GM18499 (cell line): ENCODE data around the gene CHCHD3.

Experiments used
- ATAC-seq: cut with Tn5 transposase; IDR thresholded peaks from one replicate; pipeline ENCODE4 v1.9.1; 2021; ENCODE audit warnings: moderate number of reproducible peaks; ENCODE audit not compliant: insufficient read depth, unreplicated experiment

CHCHD3 gene

GRCh38 chr7:133050200-133050995, 31.5 kb downstream of the CHCHD3 start:
- ATAC-seq, result no peak

DNA sequence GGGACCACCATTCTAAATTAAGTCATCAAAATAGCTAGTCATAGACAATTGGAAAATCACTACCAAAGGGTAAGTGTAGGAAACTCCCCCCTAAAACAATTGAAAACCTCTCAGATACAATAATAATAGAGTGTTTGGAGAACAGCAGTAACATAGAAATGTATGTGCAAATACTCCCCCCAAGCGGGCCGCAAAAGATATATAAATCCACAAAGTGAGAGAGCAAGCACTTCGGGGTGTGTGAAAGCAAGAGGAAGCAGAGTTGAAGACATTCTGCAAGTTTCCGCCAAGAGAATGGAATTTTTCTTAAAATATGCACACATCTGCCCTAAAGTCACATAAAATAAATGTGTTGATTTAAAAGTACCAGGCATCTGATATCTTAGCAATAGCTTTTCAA, 33.3 kb downstream of the CHCHD3 start:
- no peak for ATAC-seq

DNA sequence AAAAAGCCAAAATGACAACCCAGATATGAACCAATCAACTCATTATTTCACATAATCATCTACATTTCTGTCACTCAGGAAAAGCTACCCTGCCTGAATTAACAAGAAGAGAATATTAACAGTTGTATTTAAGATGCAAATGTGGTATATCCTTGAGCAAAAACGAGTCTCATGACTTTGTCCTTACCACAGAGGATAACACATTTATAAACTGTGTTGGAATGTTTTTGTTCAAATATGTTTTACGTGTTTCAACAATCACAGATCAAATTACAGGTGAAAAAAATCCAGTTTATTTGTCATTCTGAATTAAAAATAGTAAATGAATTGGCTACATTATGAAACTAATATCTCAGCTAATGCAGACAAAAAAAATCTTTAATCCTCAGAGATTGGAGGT, 34.6 kb downstream of the CHCHD3 start:
- no peak for ATAC-seq

DNA sequence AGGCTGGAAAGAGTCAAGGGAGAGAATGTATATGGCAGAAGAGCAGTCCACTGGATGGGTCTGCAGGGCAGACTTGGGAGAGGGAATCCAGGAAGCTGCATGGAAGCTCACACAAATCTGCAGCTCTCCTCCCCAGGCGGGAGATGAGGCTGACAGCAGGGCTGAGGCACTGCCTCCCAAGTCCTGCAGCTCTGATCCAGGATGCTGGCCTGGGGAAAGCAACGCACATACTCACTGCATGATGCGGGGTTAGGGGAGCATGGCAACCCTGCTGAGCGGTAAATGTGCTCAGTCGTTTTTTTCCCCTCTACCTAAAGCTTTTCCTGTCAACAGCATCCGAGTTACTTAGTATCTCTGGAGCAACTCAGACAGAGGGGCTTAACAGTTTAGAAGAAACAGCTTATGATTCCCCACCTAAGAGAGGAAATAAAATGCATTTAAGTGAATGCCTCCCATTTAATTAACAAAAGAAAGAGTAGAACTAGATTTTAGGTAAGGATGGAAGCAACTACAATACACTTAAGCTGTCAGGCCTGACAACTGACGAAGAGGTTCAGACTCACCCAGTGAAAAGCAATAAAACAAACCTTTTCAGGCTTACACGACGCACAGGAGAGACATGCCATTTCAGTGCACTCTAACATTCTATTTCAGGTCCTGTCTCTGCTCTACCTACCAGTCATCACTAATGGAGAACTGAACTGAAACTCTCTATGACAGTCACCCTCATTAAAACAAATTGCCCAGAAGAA, 37.0 kb downstream of the CHCHD3 start:
- ATAC-seq, result no peak

- no peak for ATAC-seq
Measured at GRCh38 chr7:133040674-133041073, 41.2 kb downstream of the CHCHD3 start.

GRCh38 chr7:133040178-133040577, 41.7 kb downstream of the CHCHD3 start:
- no peak for ATAC-seq

- no peak for ATAC-seq
Measured at GRCh38 chr7:133039614-133040013, 42.3 kb downstream of the CHCHD3 start.

GRCh38 chr7:133036289-133036688, 45.6 kb downstream of the CHCHD3 start:
- no peak for ATAC-seq

DNA sequence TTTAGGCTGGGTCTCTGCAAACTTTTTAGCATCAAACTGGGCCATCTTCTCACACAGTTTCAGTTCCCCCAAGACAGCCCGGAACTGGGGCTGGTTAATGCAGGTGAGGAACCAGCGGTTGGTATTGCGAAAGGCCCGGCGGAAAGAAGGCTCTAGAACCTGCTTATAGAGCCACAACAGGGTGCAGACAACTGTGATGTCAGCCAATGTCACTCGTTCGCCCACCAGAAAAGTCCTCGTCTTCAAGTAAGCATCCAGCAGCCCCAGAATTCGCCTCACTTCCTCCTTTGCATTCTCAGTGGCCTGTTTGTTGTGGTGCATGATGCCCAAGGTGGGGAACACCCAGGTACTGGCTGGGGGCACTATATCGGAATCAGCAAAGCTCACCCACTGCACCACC, 46.6 kb downstream of the CHCHD3 start:
- ATAC-seq, result peak; percentile 77

DNA sequence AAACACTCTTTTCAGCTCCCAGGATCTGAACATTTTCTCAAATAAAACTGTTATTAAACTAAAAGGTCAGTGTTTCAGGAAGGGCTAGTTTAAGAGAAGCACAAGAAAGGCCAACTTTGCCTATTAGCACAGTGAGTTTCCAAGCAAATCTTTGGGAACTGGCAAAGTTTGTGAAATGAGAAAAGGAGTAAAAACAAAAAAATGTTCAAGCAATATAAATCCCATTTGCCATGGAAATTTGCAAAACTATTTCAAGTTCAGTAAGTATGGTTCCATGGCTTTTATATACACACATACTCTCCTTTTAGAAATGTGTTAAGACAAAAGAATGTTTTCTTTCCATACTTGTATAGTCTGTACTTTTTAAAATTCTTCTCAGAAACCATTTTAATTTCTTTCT, 51.5 kb downstream of the CHCHD3 start:
- no peak for ATAC-seq

DNA sequence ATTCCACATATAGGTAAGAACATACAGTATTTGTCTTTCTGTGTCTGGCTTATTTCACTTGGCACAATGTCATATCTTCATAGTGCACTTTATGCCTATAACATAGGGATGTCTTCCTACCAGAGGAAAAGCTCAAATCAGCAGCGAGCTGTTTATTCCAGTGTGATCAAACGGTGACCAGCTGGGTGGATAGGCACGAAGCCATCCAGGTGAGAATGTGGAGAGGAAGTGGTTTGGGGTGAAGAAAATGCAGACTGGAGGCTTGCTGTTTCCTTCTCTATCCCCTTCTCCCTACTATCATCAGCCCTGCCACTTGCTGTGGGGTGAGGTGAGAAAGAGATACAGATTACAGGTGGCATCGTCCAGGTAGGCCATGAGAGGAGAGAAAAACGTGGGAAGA, 52.4 kb downstream of the CHCHD3 start:
- ATAC-seq, result no peak

- ATAC-seq, result no peak
Measured at GRCh38 chr7:133027397-133027796, 54.5 kb downstream of the CHCHD3 start.

DNA sequence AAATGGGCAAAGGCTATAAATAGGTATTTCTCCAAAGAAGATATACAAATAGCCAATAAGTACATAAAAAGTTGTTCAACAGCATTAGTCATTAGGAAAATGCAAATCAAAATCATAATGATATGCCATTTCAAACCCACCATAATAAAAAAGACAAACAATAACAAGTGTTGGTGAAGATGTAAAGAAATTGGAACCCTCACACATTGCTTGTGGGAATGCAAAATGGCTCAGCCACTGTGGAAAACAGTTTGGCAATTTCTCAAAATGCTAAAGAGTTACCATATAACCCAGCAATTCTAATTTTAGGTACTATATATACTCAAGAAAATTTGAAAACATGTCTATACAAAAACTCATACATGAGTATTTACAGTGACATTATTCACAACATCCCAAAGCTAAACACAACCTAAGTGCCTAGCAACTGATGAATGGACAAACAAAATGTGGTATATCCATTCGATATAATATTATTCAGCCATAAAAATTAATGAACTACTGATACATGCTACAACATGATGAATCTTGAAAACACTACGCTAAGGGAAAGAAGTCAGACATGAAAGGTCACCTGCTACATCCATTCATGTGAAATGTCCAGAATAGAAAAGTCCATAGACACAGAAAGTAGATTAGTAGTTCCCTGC, 55.6 kb downstream of the CHCHD3 start:
- no peak for ATAC-seq

- no peak for ATAC-seq
Measured at GRCh38 chr7:133025056-133025455, 56.8 kb downstream of the CHCHD3 start.

DNA sequence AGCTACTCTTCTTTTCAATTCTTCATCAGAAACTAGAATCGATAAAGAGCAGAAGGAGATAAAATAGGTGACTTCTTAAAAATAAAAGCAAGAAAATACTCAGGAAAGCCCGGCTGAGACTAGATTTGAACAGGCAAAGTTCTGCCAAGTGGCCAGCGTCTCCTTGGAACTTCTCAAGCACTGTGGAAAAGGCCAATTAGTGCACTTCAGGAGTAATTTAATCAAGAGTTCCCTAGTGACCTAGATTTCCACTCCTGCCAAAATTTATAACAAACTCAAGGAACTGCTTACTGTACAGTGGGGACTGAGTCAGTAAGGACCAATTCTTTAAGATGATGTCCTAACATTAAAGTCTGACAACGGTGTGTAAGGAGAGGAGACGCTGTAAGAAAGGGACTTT, 57.3 kb downstream of the CHCHD3 start:
- no peak for ATAC-seq

- no peak for ATAC-seq
Measured at GRCh38 chr7:133023370-133024071, 58.4 kb downstream of the CHCHD3 start.

- no peak for ATAC-seq
Measured at GRCh38 chr7:133022661-133023060, 59.2 kb downstream of the CHCHD3 start.

DNA sequence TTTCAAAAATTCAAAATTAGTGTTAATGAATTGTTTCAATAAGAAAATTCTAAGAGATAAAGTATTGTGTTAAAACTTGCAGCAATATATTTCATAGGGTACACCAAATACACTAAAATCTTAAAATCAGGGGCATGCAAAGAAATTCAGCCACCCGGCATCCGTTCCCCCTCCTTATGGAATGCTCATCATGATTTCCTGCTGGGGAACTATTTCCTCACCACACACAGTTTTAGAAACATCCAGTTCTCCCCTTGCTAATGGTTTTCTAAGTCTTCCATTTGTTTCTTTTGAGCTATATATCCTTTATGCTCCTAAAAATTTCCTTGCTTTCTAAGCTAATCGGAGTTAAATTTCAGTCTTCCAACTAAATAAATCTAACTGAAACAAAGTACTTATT, 60.7 kb downstream of the CHCHD3 start:
- ATAC-seq, result no peak

- ATAC-seq, result no peak
Measured at GRCh38 chr7:133020496-133020895, 61.4 kb downstream of the CHCHD3 start.

DNA sequence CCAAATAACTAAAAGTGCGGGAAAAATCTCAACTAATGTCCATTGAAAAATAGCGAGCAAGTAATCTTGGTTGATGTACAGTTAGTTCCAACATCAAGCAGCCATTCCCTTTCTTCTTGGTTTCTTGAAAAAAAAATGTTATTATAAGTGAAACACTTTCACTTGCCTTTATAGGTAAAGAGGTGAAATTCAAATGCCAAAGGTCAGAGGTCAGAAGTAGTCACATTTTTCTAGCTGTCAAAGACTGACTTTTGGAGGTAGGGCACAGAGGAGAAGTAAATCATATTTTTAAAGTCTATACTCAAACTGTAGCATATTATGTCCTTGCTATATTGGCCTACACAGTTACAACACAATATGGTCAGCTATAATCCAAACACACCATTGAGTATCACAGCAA, 62.3 kb downstream of the CHCHD3 start:
- ATAC-seq, result no peak

- no peak for ATAC-seq
Measured at GRCh38 chr7:133016604-133017003, 65.3 kb downstream of the CHCHD3 start.
